ENCODE data around the gene BDKRB1.
A peak's percentile ranks its signal among the peaks of the same experiment; 100 is the strongest.

Gene BDKRB1

GRCh38 chr14:96281486-96281885, 25.5 kb downstream of the BDKRB1 start:
- no peak for DNase-seq (ENCODE audit: low spot score)

DNA sequence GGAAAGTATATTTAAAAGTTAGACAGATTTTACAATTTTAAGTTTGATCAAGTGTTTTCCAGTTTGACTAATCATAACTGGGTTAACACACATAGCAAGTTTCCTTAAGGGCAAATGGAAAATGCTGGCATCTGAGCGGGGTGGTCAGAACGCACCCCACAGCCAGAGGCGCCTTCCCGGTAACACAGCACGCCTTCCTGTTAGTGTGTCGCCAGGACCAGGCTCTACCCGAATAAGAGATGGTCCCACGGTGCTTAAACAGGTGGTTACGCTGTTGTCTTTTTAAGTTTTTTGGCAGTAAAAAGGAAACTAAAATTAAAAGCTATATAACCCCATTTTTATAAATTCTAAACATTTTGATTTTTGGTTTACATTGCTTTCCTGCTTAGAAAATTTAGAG, 28.0 kb downstream of the BDKRB1 start:
- DNase-seq (ENCODE audit: low spot score) = no peak

GRCh38 chr14:96284430-96284829, 28.4 kb downstream of the BDKRB1 start:
- no peak for DNase-seq (ENCODE audit: low spot score)

DNA sequence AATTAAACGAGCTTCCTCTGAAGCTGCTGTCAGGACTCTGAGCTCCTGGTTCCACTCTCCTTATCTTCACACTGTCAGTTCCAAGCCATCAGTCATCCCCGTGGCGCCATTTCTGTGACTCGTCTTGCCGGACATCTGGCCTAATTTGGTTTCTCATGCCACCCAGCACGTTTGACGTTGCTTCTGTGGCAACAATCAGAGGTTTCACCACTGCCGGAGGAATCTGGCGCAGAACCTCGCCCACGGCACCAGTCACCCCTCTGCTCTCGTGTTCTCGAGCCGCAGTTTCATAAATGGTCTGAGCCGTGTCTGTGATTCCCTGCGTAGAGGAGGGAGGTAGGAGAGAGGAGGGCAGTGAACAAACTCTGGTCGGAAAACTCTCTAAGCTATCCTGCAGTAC, 29.7 kb downstream of the BDKRB1 start:
- no peak for DNase-seq (ENCODE audit: low spot score)

DNA sequence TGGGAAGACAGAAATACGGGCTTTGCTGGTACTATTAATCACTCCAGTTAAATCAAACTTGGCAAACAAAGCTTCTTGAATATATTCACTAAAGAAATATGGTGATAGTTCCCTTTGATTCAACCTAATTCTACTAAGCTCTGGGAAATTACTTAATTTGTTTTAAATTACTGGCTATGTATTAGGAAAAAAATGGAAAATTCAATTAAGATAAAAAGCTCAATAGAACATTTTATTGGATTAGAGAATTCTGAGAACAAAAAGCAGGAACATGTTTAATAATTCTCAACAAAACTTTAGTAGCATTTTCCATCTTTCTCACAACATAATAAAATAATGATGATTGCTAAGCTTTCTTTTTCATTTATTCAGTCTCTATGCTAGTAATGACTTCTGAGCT, 30.2 kb downstream of the BDKRB1 start:
- DNase-seq (ENCODE audit: low spot score) = no peak

GRCh38 chr14:96287856-96288255, 31.8 kb downstream of the BDKRB1 start:
- DNase-seq (ENCODE audit: low spot score) = no peak

- DNase-seq (ENCODE audit: low spot score) = no peak
These were observed 38.2 kb downstream of the BDKRB1 start for GRCh38 chr14:96294246-96294645.

GRCh38 chr14:96297000-96297399, 41.0 kb downstream of the BDKRB1 start:
- peak; percentile 22 for DNase-seq (ENCODE audit: low spot score)

GRCh38 chr14:96297997-96298515, 42.0 kb downstream of the BDKRB1 start:
- no peak for DNase-seq (ENCODE audit: low spot score)

GRCh38 chr14:96299441-96299840, 43.4 kb downstream of the BDKRB1 start:
- no peak for DNase-seq (ENCODE audit: low spot score)

DNA sequence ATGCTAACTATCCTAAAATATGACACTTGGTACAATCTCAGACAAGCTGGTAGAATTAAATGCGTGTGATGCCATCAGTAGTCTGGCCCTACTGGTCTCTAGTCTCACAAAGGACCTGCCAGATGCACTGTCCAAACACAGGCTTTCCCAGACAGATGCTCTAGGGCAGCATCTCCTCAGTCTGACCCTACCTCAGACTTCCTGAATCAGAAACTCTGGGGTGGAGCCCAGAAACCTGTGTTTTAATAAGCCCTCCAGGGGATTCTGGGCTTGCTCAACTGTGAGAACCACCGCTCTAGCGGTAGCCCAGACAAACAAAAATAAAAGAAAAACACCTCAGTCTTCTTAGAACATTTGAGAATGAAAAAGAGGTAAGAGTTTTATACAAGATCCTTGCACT, 48.0 kb downstream of the BDKRB1 start:
- no peak for DNase-seq (ENCODE audit: low spot score)

- DNase-seq (ENCODE audit: low spot score) = no peak
These were observed 48.9 kb downstream of the BDKRB1 start for GRCh38 chr14:96304956-96305355.

- no peak for DNase-seq (ENCODE audit: low spot score)
These were observed 51.4 kb downstream of the BDKRB1 start for GRCh38 chr14:96307434-96307833.

- no peak for DNase-seq (ENCODE audit: low spot score)
These were observed 53.3 kb downstream of the BDKRB1 start for GRCh38 chr14:96309133-96309895.

DNA sequence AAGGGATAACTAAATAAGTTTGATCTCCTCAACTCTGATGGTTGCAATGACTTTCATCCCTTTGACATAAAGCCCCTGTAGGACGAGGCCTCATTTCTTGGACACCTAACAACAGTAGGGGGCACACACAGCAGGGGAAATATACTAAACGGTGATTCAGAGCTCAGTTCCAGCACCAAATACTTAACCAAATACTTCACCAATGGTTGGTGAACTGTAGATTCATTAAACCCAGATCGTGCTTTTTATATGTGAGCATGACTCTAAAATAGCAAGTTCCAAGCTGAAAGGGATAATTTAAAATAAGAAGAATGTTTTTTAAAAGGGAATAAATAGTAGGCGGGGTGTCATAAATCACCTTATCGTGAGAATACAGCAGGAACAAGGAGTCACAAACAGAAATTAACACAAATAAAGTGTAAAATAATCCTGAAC, 53.9 kb downstream of the BDKRB1 start:
- no peak for DNase-seq (ENCODE audit: low spot score)

- no peak for DNase-seq (ENCODE audit: low spot score)
These were observed 54.9 kb downstream of the BDKRB1 start for GRCh38 chr14:96310906-96311305.

All from GM03348 (cell line).